Tibial nerve (tissue), 3 donors: ENCODE data around the gene SLC6A4.

ENCODE experiments used
- CTCF ChIP-seq, 5 experiments: fragments of 200-600 bp in 3 of 5; fragments of 450-650 bp in 2 of 5; sonication (generic) in 3 of 5; IDR thresholded peaks; one replicate each; pipeline ENCODE4 v1.5.1; 2016 to 2019; ENCODE audit warnings: antibody characterized with exemption in 5 of 5, mild to moderate bottlenecking in 3 of 5, moderate library complexity in 2 of 5
- POLR2A ChIP-seq, 2 donors: fragments of 450-650 bp; IDR thresholded peaks; one replicate each; pipeline ENCODE4 v1.6.1; 2017; ENCODE audit warnings: antibody characterized with exemption in 2 of 2, mild to moderate bottlenecking in 2 of 2, moderate library complexity in 2 of 2

GRCh38 chr17:30224419-30224960 is 11.0 kb downstream of the SLC6A4 start:
- TF ChIP-seq CTCF (IDR thresholded peaks at IDR 0.05) (no peak), POLR2A (IDR thresholded peaks at IDR 0.05) (no peak)
